ENCODE measurements around the gene MED20.

MED20 gene

DNA sequence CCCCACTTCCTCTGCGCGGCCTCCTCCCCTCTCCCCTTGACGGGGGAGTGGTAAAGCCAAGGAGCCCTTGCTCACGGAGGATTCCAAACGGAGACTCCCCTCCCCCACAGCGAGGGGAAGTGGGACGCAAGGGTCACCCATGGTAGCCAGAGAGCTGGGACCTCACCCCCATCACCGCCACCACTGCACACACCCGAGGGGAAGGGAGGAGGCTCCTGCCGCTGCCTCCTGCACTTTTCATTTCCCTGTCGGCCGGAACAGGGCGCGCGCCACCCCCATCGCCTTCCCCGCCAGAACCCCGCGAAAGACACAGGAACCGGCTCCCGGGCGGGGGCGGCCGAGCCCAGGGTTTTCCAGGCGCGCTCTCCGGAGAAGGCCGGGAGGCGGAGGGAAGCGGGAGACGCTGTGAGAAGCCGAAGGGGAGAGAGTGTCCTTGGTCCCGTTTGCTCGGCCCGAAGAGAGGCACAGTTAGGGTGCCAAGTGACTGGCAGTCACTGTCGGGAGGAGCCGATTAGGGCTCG, 19.9 kb upstream of the MED20 start:
- peak; percentile 56 for DNase-seq

DNA sequence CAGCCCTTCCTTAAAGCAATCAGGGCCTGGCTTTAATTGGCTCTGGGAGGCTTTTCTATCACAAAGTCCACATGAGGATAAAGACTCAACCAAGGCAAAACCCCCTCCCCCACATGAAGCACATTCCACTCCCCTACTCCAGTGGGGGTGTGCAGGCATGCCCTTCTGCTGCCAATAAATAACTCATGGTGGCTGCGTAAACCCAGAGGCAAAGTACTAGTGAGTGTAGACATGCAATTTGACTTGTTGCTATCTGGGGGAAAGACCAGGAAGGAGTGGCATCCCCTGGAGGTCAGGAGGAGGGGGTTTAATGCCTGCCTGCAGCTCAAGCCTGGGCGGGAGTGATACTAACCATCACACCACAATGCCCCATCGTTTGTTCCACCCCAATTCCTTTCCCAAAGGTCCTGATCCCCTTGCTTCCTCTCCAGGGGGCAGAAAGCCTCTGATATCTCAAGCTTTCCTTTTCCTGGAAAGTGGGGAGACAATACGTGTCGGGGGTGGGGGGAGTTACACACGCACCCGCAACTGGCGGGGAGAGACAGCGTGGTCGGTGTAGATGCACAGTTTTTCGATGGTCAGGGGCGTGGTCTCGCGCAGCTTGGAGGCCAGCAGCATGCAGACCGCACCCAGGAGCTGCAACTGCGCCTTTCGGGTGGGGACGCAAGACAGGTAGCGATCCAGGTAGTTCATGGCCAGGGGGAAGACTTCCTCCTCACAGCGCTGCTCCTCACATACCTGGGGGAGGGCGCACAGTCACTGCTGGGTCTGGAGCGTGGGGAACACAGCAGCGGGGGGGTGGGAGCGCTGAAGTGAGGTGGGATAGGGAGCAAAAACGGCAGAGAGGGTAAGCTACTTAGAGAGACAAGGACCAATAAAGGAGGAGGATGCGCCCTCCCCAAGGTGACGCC, 19.2 kb upstream of the MED20 start:
- peak; percentile 41 for DNase-seq

DNA sequence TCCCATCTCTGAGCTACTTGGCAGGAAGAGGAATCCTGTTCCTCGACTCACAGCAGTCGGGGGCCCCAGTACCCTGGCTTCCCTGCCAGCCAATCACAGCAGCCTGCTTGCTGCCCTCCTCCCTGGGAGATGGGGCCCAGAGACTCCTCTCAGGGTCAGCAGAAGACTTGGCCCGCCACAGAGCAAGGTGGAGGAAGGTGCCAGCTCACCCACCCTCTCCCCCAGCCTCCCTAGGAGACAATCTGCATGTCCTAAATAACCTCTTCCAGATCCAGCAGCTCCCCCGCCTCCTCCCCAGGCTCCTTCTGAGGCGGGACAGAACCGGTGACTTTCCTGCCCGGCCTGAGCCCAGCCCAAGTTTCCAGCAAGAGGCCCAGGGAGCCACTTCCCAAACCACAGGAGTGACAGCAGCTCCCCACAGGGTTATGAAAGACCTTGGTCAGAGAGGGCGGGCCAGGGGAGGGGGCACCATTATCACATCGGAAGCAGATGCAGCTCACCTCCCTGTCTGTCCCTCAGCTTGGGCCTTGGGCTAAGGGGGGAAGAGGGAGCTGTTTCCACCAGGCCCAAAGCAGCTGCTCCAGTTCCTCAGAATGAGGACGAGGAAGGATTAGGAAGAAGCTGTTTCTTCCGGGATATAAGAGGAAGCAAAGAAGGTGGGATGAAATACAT, 18.4 kb upstream of the MED20 start:
- DNase-seq = no peak

DNA sequence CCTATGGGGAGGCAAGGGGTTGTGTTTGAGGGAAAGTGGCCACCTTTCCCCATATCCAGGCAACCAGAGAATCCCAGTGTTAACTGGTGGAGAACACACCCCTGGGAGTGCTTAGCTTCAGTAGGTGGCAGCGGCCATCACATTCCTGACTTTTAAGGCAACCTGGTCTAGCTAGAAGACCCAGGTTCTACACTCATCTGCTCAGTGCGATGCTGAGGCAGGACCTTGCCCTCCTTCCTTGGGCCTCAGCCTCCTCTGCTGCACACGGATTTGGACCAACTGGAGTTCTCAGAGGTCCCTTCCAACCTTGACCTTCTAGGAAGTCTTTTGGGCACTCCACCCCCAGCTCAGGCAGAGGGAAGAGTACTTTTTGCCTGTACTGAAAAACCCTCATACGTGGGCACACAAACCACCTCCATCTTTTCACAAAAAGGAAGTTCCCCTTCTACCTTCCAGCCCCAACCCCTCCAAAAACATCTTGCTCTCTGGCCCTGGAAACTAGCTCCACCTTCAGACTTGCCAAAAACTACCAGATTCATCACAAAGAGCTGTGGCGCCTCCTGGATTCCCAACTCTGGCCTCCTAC, 17.7 kb upstream of the MED20 start:
- no peak for DNase-seq

DNA sequence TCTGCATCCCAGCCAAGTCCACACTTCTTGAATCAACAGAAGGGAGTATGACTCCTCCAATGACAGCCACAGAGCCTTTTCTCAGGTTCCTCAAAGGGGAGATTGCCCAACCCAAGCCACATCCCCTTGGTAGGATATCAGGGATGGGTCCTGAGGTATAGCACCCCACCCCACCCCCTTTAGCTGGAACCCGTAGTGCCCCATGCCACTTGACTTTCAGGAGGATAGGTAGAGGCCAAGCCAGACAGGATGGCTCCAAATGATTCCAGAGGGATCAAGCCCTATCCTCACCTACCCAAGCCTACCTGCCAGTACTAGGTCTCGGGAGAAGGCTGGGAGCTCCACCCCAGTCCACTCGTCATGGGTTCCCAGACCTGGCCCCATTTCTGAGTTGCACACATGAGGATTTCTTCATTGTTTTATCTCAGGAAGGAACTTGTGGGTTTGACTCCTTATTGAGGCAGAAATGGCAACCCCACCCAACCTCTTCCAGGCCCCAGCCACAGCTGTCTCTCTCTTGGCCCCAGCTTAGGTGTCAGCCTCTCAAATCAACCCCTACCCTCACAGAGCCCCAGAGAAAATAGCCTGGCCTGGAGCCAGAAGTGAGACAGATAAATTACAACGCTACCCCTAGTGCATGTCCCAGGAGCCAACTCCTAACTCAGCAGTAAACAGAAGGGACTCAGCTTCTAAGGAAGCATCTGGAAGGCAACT, 17.1 kb upstream of the MED20 start:
- DNase-seq = no peak

DNA sequence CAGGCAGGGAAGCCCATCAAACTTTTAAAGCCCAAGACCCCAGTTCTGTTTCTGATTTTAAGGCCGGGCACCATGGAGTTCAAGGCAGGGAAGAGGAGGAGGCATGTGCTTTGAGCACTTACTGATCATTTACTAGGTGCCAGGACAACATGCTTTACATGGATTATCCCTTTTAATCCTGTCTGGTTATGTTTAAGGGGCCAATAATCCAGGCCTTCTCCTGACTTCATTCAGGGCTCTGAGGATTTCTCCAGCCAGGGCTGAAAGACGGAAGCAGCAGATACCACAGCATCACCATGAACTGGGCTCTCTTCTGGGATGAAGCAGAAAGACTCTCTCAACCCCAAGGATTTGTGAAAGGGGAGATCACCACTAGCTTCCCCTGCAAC, 16.5 kb upstream of the MED20 start:
- no peak for DNase-seq

DNA sequence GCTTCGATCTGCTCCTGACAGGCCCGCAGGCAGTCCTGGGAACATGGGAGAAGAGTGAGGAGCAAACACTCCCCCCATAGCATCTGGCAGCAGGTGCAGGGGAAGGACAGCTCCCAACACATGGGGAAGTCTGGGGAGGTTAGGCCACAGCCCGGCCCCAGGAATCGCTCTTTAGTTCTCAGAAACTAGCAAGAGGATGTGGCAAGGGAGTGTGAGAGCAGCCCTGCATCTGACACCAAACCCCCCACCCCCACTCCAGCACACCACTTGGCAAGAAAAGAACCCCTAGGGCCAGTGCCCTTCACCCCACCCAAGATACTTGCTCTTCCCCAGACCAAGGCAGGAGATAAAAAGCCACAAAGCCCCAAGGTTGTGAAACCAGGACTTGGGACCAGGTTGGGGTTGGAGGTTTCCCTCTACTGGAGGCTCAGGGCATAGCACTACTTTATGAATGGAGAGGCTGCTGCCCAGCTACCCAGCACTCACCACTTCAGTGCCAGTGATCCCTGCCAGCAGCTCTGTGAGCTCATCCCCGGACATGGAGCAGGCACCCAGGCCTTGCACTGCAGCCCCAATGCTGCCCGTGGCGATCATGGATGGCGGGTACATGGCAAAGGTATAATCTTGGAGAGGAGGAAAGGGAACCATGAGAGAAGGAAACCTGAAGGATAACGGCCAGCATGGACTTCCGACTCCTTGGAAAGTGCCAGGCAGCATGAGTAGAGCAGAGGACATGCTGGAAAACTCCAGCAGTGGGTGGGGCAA, 15.3 kb upstream of the MED20 start:
- peak; percentile 64 for DNase-seq

DNA sequence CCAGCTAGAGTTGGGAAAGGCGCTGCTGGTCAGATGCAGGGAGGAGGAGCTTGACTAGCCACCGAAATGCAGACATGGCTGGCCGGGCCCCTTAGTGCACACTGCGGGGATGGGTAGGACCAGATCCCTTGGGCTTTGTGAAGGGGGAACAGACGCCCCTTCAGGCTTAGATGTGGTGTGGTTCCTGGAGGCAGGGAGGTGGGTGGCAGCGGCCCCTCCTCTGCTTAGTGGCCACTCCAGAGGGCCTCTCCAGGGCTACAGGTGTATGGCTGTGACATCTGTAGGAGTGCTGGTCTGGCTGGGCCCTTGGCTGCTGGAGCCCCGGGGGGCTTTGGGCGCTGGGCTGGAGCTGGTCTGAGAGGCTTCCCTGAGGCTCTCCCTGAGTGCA, 14.7 kb upstream of the MED20 start:
- no peak for DNase-seq

DNA sequence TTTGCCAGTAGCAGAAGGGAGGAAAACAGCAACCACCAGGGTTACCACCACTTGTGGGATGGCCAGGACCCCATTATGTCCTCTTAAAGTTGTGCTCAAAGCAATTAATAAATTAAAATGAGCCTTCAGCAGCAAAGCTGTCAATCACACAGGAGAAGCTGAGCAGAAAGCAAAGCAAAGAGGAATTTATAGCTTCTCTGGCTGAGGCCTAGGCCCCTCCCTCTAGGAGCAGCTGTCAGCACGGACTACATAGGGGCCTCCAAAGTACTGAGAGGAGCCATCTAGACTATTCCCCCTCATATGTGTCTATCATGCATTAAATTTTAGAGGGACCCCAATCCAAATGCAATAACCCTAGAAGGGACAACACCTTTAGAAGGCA, 14.2 kb upstream of the MED20 start:
- no peak for DNase-seq

DNA sequence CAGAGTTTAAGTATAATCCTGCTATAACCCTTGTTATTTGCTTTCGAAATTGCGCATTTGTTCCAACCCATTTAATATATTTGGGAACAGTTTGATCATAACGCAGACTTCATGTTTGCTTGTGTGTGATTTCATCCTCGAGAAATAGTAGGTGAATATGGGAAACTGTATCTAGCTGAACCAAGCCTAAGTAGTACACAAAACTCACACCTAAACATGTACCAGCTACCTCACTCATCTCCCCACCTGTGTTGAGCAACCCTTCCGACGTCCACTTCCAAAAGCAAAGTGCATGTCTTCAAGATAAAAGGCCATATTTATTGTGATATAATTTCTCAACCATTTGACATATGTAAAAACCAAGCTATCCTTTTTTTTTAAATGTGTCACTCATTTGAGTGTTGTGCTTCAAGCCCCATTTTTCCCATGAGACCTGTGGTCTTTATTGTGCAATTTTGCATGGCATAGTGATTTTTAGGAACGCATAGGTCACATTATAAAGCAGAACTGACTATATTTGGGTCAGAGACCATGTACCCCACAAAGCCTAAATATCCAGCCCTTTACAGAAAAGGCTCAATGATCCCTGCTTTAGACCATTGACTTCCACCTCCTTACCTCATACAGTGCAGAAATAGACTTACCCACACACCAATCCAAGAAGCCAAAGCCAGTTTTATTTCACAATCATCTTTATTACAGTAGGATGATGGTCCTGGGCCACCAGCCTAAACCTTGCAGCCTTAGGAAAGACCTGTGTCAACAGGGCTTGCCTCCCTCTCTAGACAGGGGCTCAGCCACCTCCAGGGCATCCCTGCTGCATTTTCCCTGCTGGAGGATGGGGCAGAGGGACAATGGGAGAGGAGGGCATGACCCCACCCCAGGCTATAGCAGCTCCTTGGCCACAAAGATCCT, 13.6 kb upstream of the MED20 start:
- no peak for DNase-seq

DNA sequence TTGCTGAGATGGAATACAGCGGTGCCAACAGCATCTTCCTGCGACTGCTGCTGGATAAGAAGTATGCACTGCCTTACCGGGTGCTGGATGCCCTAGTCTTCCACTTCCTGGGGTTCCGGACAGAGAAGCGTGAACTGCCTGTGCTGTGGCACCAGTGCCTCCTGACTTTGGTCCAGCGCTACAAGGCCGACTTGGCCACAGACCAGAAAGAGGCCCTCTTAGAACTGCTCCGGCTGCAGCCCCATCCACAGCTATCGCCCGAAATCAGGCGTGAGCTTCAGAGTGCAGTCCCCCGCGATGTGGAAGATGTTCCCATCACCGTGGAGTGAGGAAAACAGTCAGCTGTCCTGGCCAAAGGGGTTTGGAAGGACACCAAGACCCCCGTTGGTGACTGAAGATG, 11.4 kb upstream of the MED20 start:
- no peak for DNase-seq

DNA sequence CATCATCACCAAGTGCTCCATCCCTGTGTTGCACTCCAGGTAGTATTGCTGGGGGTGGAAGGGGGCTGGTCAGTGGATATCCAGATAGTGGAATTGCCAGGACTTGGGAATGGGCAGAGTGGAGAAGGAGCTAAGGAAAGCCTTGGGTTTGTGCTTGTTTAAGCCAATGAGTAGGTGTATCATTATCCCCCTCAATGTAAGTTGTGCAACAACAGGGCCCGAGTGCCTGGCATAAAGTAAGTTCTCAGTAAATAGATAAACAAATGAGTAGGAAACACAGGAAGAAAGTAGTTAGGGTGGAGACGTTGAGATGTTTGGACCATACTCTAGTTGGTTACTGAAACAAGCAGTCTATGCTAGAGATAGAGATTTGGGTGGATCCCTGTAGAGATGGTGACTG, 10.9 kb upstream of the MED20 start:
- DNase-seq = no peak

DNA sequence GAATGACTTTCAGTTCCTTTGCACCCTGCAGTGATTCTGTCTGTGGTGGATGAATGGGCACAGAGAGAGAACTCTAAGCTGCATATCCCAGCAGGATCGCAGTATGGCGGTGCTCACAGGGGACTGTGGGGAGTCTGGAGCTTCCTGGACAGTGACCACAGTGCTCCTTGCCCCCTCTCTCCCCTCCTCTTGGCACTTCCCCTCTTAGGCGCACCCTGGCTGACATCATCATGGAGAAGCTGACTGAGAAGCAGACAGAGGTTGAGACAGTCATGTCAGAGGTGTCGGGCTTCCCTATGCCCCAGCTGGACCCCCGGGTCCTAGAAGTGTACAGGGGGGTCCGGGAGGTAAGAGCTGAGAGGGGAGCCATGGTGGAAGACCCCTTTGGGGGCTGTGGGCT, 9.0 kb upstream of the MED20 start:
- DNase-seq = no peak

DNA sequence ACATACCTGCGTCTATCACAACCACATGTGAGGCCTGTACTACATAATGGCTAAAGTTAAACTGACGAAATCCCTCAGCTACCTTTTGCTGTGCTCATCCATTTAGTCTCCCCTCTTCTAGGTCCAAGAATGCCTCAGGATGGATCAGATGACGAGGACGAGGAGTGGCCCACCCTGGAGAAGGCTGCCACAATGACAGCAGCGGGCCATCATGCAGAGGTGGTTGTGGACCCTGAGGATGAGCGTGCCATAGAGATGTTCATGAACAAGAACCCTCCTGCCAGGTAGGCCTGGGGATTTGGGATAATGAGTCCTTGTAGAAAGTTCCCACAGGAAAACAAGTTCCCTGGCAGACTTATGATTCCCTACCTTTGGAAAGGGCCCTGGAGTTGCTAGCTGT, 6.3 kb upstream of the MED20 start:
- DNase-seq = no peak

DNA sequence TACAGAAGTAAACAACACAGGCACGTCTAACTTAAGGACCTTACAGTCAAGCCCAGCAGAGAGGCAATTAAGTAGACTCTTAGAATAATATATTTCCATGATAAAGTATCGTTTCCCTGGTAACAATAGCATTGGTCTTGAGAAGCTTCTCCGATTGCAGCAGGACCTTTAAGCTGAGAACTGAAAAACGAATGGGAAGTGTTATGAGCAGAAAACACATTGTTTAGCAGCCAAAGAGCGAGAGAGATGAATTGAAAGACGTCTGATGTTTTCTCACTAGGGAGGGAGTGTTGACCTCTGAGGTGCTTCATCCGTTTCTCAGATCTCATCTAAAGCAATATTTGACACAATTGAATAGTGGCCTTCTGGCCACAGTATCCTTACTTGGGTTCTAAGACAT, 1.2 kb upstream of the MED20 start:
- no peak for DNase-seq

DNA sequence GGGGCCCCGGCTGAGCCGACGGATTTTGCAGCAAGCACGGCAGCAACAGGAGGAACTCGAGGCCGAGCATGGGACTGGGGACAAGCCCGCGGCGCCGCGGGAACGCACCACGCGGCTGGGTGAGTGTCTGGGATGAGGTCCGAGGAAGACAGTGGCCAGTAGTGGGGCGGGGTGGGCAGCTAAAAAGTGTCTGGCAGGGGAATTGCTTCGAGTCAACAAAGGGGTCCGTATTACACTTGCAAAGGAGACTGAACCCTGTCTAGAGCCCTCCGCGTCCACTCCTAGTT, 716 bp upstream of the MED20 start:
- peak; percentile 58 for DNase-seq

DNA sequence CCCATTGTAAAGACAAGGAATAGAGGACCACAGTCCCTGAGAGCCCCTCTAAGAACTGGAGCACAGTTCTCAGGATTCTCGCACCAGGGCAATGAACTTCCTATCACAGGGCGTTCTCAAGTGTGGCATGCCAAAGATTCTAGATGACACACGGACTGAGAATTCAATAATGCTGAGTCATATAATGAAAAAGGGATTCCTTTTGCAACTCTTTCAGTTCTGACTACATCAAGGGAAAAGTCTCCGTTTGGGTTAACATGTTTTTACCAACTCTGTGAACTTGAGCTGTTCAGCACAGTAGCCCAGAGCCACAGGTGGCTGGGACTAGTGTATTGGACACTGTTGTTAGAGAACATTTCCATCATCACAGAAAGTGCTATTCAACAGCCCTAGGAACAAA, 3.4 kb downstream of the MED20 start:
- peak; percentile 11 for DNase-seq

DNA sequence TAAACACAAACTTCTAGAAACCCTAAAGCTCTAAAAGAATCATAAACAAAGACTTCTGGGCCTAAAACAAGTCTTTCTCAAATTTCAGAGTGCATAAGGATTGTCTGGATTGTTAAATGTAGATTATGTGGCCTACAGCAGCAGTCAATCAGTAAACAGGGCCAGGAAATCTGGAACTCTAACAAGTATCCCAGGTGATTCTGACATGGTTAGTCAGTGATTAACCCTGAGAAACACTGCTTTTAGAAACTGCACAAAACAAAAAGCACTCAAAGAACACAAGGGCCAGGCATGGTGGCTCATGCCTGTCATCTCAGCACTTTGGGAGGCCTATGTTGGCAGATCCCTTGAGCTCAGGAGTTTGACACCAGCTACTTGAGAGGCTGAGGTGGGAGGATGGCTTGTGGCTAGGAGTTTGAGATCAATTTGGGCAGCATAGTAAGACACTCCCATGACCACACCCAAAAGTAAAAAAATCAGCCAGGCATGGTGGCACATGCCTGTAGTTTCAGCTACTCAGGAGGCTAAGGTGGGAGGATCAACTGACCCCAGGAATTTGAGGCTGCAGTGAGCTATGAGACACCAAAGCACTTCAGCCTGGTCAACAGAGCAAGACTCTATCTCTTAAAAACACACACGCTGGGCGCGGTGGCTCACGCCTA, 5.9 kb downstream of the MED20 start:
- no peak for DNase-seq

DNA sequence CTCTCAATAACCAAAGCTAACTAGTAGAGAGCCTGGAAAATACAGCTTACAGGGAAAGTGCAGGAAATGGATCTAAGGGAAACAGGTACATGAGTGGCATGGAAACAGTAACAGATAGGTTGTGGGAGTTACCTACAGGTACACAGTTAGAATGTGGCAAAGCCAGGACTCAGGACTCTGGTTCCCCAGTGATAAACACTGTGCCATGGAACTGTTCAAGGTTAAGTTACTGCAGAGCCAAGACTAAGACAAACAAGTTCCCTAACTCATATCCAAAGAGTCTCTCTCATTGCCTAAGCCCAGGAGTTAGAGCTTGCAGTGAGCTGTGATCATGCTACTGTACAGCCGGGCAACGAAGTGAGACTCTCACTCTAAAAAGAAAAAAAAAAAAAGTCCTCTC, 6.6 kb downstream of the MED20 start:
- DNase-seq = no peak

DNA sequence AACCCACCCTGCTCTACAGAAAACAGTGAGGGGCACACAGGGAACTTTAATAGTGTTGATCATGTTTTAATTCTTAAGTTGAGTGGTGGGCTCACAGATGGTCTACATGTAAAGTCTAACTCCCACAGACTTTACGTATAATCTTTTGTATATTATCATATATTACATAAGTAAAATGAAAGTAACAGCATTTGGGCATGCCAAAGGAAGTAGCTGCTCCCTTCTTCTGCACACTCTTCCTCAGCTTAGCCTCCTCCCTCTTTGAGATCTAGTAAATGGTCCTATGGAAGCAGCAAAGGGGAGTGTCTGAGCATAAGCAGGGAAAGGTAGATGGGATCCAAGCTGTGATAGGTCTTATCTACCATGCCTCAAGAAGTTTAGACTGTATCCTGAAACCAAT, 11.2 kb downstream of the MED20 start:
- no peak for DNase-seq

DNA sequence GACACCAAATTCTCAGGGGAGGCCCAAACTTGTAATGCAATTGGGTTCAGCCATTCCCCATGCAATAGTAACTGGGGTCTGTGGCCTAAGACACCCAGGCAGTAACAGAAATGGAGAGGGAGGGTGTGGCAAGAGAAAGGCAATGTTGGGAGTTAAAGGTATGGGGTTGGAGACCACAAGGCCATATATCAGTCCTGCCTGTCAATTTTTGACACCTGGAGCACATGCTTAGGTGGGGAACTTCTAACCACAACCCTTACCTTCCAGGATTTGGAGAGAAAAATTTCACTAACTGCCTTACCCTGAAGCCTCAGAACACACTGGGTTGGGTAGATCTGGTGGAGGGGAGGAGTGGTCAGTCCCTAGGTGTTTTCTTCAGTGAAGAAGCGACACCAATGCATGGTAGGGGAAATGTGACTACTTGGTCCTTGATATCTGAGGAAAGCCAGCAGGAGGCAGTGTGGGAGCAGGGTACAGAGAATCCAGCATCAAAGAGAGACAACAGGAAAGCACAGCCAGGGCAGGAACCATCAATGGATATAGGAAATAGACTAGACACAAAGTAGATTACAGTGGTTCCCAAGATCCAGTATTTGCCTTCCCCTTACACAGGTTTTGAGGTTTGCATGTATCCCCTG, 18.9 kb downstream of the MED20 start:
- peak; percentile 33 for DNase-seq

Measured in stimulated activated naive CD4-positive, alpha-beta T cell treated with Interleukin-2 at 50 U/mL for 16 hours (primary cell).